ENCODE measurements around the gene INPP4A. TPM values are rescaled to one million over a fixed set of nuclear protein-coding genes. Genes with fewer than 3 reads are reported as not detected.

Gene INPP4A
- total RNA-seq, 4 donors from 2014 or later, result 30.7 to 58.9 (median 39.4) TPM

GRCh38 chr2:98489971-98490962 is 45.6 kb downstream of the INPP4A start:
- no peak for DNase-seq (ENCODE audit: extremely low spot score)
- Histone ChIP-seq H3K4me1 (peaks cover 50 to 96% (median 88%) of the 10 kb centered on the region in 4 donors), H3K4me3 (no peak overlapping the region), H3K9me3 (no peaks in the 10 kb centered on the region), H3K27ac (replicated peaks in 1 of 4) (peak overlapping the region in 3 of 4 donors; percentile 17 to 45 (median 45)), H3K27me3 (no peaks in the 10 kb centered on the region), H3K36me3 (no peaks in the 10 kb centered on the region)
- intact Hi-C loops (cut with DNase I), result no loop called here
- WGBS, result 83% methylated on average over 14 of the region's 14 CpGs
- TF ChIP-seq POLR2A (IDR thresholded peaks at IDR 0.05; ENCODE audit: low read depth), result no peak
- TF ChIP-seq POLR2AphosphoS5 (IDR thresholded peaks at IDR 0.05), result no peak
- no peak for TF ChIP-seq EP300 (IDR thresholded peaks at IDR 0.05)
- TF ChIP-seq CTCF (IDR thresholded peaks at IDR 0.05), result no peak

DNA sequence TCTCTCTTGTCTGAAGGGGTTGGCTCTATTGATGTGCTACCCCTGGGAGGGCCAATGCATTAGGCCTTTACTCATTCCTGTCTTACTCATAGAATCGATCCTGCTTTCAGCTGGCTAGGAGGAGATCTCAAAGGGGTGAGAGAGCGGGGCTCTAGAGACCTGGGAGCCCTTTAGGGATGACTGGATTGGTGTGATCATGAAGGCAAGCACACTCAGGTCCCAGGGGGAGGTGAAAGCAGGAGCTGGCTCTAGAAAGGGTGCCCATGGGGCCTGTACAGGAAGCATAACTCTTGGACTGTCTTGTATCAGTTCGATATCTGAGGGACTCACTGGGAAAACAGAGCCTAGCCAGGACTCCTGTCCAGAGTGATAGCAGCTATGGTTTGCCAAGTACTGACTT is 47.8 kb downstream of the INPP4A start:
- WGBS, result 91% methylated on average over 3 of the region's 3 CpGs
- Histone ChIP-seq H3K4me1 (peaks cover 52 to 83% (median 75%) of the 10 kb centered on the region in 4 donors), H3K27me3 (no peaks in the 10 kb centered on the region), H3K9me3 (no peaks in the 10 kb centered on the region), H3K36me3 (no peaks in the 10 kb centered on the region), H3K27ac (replicated peaks in 1 of 4) (no peak overlapping the region), H3K4me3 (no peak overlapping the region)
- DNase-seq (ENCODE audit: extremely low spot score), result no peak
- intact Hi-C loops (cut with DNase I), result no loop called here
- TF ChIP-seq CTCF (IDR thresholded peaks at IDR 0.05), result no peak

DNA sequence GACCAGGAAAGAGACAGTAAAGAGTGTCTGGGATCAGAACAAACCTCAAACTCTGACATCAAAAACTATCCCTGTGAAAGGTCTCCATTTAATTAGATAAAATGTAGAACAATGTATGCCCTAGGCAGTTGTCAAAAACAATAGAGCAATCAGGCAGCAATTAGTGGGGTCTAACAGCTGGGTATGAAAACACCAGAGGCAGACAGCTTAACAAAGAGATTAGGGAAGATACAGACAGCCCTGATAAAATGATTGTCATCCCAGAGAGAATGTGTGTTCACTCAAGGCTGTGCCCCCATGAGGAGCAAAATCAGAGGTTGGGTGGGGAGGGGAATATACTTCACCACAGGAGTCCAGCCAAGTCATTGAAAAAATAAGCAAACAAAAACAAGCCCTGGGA is 50.0 kb downstream of the INPP4A start:
- no peak overlapping the region for H3K4me3 ChIP-seq
- no peak for DNase-seq (ENCODE audit: extremely low spot score)
- TF ChIP-seq POLR2A (IDR thresholded peaks at IDR 0.05; ENCODE audit: low read depth), result no peak
- TF ChIP-seq EP300 (IDR thresholded peaks at IDR 0.05), result no peak
- TF ChIP-seq CTCF (IDR thresholded peaks at IDR 0.05), result no peak
- no peak for TF ChIP-seq POLR2AphosphoS5 (IDR thresholded peaks at IDR 0.05)
- H3K4me1 ChIP-seq, result peaks cover 47 to 83% (median 71%) of the 10 kb centered on the region in 4 donors
- intact Hi-C loops (cut with DNase I), result no loop called here
- H3K27me3 ChIP-seq, result no peaks in the 10 kb centered on the region
- no peaks in the 10 kb centered on the region for H3K9me3 ChIP-seq
- peak overlapping the region in 2 of 4 donors; percentile 49 to 53 for H3K27ac ChIP-seq (replicated peaks in 1 of 4)
- no peaks in the 10 kb centered on the region for H3K36me3 ChIP-seq

DNA sequence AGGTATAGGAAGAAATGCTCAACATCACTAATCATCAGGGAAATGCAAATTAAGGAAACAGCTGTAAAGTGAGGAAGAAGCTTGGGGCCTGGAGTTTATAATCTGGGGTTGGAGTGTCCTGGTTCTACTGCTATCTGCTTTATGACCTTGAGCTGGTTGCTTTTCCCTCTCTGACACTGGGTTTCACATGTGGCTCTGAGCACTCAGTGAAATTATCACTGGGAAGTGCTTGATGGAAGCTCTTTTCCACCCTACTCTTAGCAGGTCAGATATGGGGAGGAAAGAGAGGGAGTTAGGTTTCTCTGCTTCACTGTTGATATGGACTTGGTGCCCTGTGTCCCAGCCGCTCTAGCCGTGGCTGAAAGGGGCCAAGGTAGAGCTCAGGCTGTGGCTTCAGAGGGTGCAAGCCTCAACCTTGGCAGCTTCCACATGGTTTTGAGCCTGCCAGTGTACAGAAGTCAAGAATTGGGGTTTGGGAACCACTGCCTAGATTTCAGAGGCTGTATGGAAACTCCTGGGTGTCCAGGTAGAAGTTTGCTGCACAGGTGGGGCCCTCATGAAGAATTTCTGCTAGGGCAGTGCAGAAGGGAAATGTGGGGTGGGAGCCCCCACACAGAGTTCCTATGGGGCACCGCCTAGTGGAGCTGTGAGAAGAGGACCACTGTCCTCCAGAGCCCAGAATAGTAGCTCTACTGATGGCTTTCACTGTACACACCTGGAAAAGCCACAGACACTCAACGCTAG is 52.3 kb downstream of the INPP4A start:
- Histone ChIP-seq H3K36me3 (no peaks in the 10 kb centered on the region), H3K4me1 (peaks cover 42 to 78% (median 60%) of the 10 kb centered on the region in 4 donors), H3K27me3 (no peaks in the 10 kb centered on the region), H3K4me3 (no peak overlapping the region), H3K27ac (replicated peaks in 1 of 4) (no peak overlapping the region), H3K9me3 (no peaks in the 10 kb centered on the region)
- WGBS, result 100% methylated on average over 4 of the region's 4 CpGs
- intact Hi-C loops (cut with DNase I), result no loop called here
- DNase-seq (ENCODE audit: extremely low spot score), result no peak
- TF ChIP-seq EP300 (IDR thresholded peaks at IDR 0.05) (no peak), POLR2A (IDR thresholded peaks at IDR 0.05; ENCODE audit: low read depth) (no peak), POLR2AphosphoS5 (IDR thresholded peaks at IDR 0.05) (no peak)
